H1 (cell line): Measurements from ENCODE around the gene C17orf100. TPM values are rescaled to one million over a fixed set of nuclear protein-coding genes. Genes with fewer than 3 reads are reported as not detected.

ENCODE experiments used
- CTCF ChIA-PET: fragments of 300-600 bp; sonication (Branson Sonifier 250); formaldehyde crosslinking; loops from one replicate; lab custom pipeline; 2021; ENCODE audit not compliant: partially characterized antibody; lab: Charles Lee
- POLR2A ChIA-PET: fragments of 300-600 bp; sonication (Branson Sonifier 250); formaldehyde crosslinking; loops from one replicate; lab custom pipeline; 2021; ENCODE audit warnings: inconsistent platforms; ENCODE audit not compliant: partially characterized antibody; lab: Charles Lee
- DNase-seq, 2 experiments: peaks; one replicate each; pipeline versions ENCODE4 v3.0.0 to v3.0.0-alpha.2; 2010 to 2022; ENCODE audit warnings: low spot score in 2 of 2, low read depth in 1 of 2, mixed read lengths in 1 of 2
- FAIRE-seq: peaks from 2 replicates; lab custom pipeline; 2011; peaks lifted over from hg19 to GRCh38; lab: Jason Lieb, UNC
- H2AFZ ChIP-seq: 2 replicates; pipeline ENCODE4 v1.8.1; 2012; ENCODE audit warnings: low read length, inconsistent platforms
- H2AK5ac ChIP-seq: 2 replicates; pipeline ENCODE4 v1.6.1; 2013; ENCODE audit warnings: low read depth, low read length
- H2BK120ac ChIP-seq: replicated peaks from 2 replicates; pipeline ENCODE3; 2013; ENCODE audit warnings: low read depth, low read length, inconsistent platforms
- H2BK12ac ChIP-seq: 2 replicates; pipeline ENCODE4 v1.6.1; 2013; ENCODE audit warnings: low read depth, low read length
- H2BK15ac ChIP-seq: 2 replicates; pipeline ENCODE4 v1.6.1; 2013; ENCODE audit warnings: low read length
- H2BK20ac ChIP-seq: 2 replicates; pipeline ENCODE4 v1.6.1; 2013; ENCODE audit warnings: low read length
- H2BK5ac ChIP-seq: 2 replicates; pipeline ENCODE4 v1.6.1; 2013; ENCODE audit warnings: low read depth, low read length
- H3K14ac ChIP-seq: 2 replicates; pipeline ENCODE4 v1.6.1; 2013; ENCODE audit warnings: inconsistent platforms; ENCODE audit not compliant: insufficient read length
- H3K18ac ChIP-seq: 2 replicates; pipeline ENCODE4 v1.6.1; 2013; ENCODE audit warnings: low read length; ENCODE audit errors: extremely low read depth
- H3K23ac ChIP-seq: 2 replicates; pipeline ENCODE4 v1.6.1; 2013; ENCODE audit warnings: inconsistent platforms; ENCODE audit not compliant: insufficient read length
- H3K23me2 ChIP-seq: 2 replicates; pipeline ENCODE4 v1.6.1; 2013; ENCODE audit warnings: low read depth, low read length
- H3K27ac ChIP-seq: 2 replicates; pipeline ENCODE4 v1.6.1; 2011; ENCODE audit warnings: low read depth, low read length, inconsistent platforms
- H3K27me3 ChIP-seq, 4 experiments: replicated peaks in 1 of 4; 1 replicate in 1 of 4; 2 replicates in 3 of 4; pipeline versions ENCODE4 v1.6.1 to v1.8.1; 2011 to 2013; ENCODE audit warnings: low read length in 3 of 4, mild to moderate bottlenecking in 3 of 4, inconsistent platforms in 2 of 4, mixed read lengths in 2 of 4, moderate library complexity in 1 of 4; ENCODE audit not compliant: control insufficient read depth in 3 of 4, insufficient read depth in 3 of 4; ENCODE audit errors: extremely low read depth in 1 of 4
- H3K36me3 ChIP-seq, 4 experiments: 2 replicates each; pipeline versions ENCODE4 v1.6.1 to v1.8.1; 2011 to 2013; ENCODE audit warnings: mild to moderate bottlenecking in 4 of 4, low read length in 3 of 4, moderate library complexity in 2 of 4, control low read depth in 1 of 4, inconsistent platforms in 1 of 4; ENCODE audit not compliant: insufficient read depth in 4 of 4, control insufficient read depth in 2 of 4
- H3K4ac ChIP-seq: replicated peaks from 2 replicates; pipeline ENCODE3; 2013; ENCODE audit warnings: low read length, low read depth, mixed read lengths, inconsistent platforms; ENCODE audit not compliant: insufficient read length
- H3K4me1 ChIP-seq, 4 experiments: replicated peaks in 1 of 4; 1 replicate in 1 of 4; 2 replicates in 3 of 4; pipeline versions ENCODE4 v1.6.1 to v1.8.1; 2011 to 2013; ENCODE audit warnings: low read length in 3 of 4, inconsistent platforms in 2 of 4, mixed read lengths in 1 of 4; ENCODE audit not compliant: insufficient read depth in 4 of 4, control insufficient read depth in 3 of 4
- H3K4me2 ChIP-seq, 2 experiments: 2 replicates each; pipeline versions ENCODE4 v1.6.1 to v1.8.1; 2011 to 2013; ENCODE audit warnings: low read depth in 2 of 2, low read length in 2 of 2, control low read depth in 1 of 2, inconsistent platforms in 1 of 2, mild to moderate bottlenecking in 1 of 2; ENCODE audit not compliant: insufficient read depth in 1 of 2
- H3K4me3 ChIP-seq, 4 experiments: fragments of 200-600, 300-600 bp in 1 of 4; sonication (generic), shearing (Covaris generic), sonication (Bioruptor Twin) in 1 of 4; 2 replicates each; pipeline versions ENCODE4 v1.5.1 to v1.8.1; 2011 to 2016; ENCODE audit warnings: low read length in 4 of 4, low read depth in 3 of 4, control low read depth in 2 of 4, inconsistent platforms in 2 of 4, mild to moderate bottlenecking in 2 of 4, mixed read lengths in 1 of 4, moderate library complexity in 1 of 4; ENCODE audit not compliant: insufficient read depth in 2 of 4; ENCODE audit errors: extremely low read depth in 1 of 4
- H3K56ac ChIP-seq: replicated peaks from 2 replicates; pipeline ENCODE3; 2013; ENCODE audit warnings: low read depth, mild to moderate bottlenecking, mixed read lengths, low read length, inconsistent platforms; ENCODE audit not compliant: insufficient read length
- H3K79me1 ChIP-seq: 2 replicates; pipeline ENCODE4 v1.6.1; 2013; ENCODE audit warnings: low read depth, low read length, control low read depth
- H3K79me2 ChIP-seq, 2 experiments: 2 replicates each; pipeline versions ENCODE4 v1.6.1 to v1.8.1; 2012 to 2013; ENCODE audit warnings: low read length in 2 of 2, mild to moderate bottlenecking in 2 of 2, inconsistent platforms in 1 of 2; ENCODE audit not compliant: insufficient read depth in 2 of 2, control insufficient read depth in 1 of 2
- H3K9ac ChIP-seq, 4 experiments: replicated peaks in 1 of 4; 1 replicate in 1 of 4; 2 replicates in 3 of 4; pipeline versions ENCODE4 v1.6.1 to v1.8.1; 2011 to 2013; ENCODE audit warnings: low read depth in 3 of 4, low read length in 3 of 4, control low read depth in 2 of 4, mild to moderate bottlenecking in 2 of 4, moderate library complexity in 2 of 4, inconsistent platforms in 1 of 4; ENCODE audit errors: extremely low read depth in 1 of 4
- H3K9me3 ChIP-seq, 2 experiments: 2 replicates each; pipeline versions ENCODE4 v1.6.1 to v1.8.1; 2012 to 2013; ENCODE audit warnings: mild to moderate bottlenecking in 2 of 2, moderate library complexity in 2 of 2, control low read depth in 1 of 2, inconsistent platforms in 1 of 2, low read depth in 1 of 2, low read length in 1 of 2, mixed read lengths in 1 of 2; ENCODE audit not compliant: insufficient read depth in 2 of 2
- H4K20me1 ChIP-seq, 2 experiments: replicated peaks in 1 of 2; 2 replicates each; pipeline versions ENCODE3 to v1.8.1; 2011 to 2013; ENCODE audit warnings: inconsistent platforms in 2 of 2, low read length in 2 of 2, mild to moderate bottlenecking in 1 of 2; ENCODE audit not compliant: insufficient read depth in 2 of 2, control insufficient read depth in 1 of 2
- H4K5ac ChIP-seq: 2 replicates; pipeline ENCODE4 v1.6.1; 2013; ENCODE audit warnings: low read length, low read depth, mixed read lengths, inconsistent platforms; ENCODE audit not compliant: insufficient read length
- H4K8ac ChIP-seq: 2 replicates; pipeline ENCODE4 v1.8.0; 2013; ENCODE audit warnings: mild to moderate bottlenecking, moderate library complexity, low read length, inconsistent platforms; ENCODE audit not compliant: insufficient read depth; ENCODE audit errors: extremely low read depth
- H4K91ac ChIP-seq: replicated peaks from 2 replicates; pipeline ENCODE3; 2013; ENCODE audit warnings: low read length, mixed read lengths, inconsistent platforms; ENCODE audit not compliant: insufficient read length
- BACH1 ChIP-seq: IDR thresholded peaks from 2 replicates; pipeline ENCODE4 v1.6.1; 2012; ENCODE audit warnings: low read length, improper control_type of control experiment
- SIX5 ChIP-seq: IDR thresholded peaks from 2 replicates; pipeline ENCODE4 v1.6.1; 2011; ENCODE audit warnings: mild to moderate bottlenecking, low read depth, low read length
- WGBS, 2 experiments: shearing (Covaris generic) in 1 of 2; methylation state at CpG; one replicate each; pipeline versions ENCODE4 v1.1.6 to v1.1.7; 2013 to 2015; ENCODE audit warnings: low lambda C conversion rate in 2 of 2, mixed read lengths in 2 of 2, inconsistent platforms in 1 of 2, low coverage in 1 of 2, missing lambda C conversion rate in 1 of 2; ENCODE audit not compliant: insufficient replicate concordance in 2 of 2, insufficient coverage in 1 of 2, insufficient read length in 1 of 2; ENCODE audit errors: extremely low coverage in 1 of 2, missing lambda C conversion rate in 1 of 2; 5-methylcytosine and 5-hydroxymethylcytosine counted together
- polyA plus RNA-seq, 7 experiments: library from polyadenylated mRNA; depleted of rRNA in 3 of 7; stranded (reverse) in 5 of 7; unstranded in 2 of 7; fragments of >200 nt in 5 of 7; fragments of 200-250 nt in 2 of 7; gene quantifications; 1 replicate in 5 of 7; 2 replicates in 1 of 7; 4 replicates in 1 of 7; pipeline versions ENCODE4 v1.2.1 to v1.2.3, GENCODE V29; 2011 to 2013; ENCODE audit warnings: missing spikeins in 2 of 7, mixed read lengths in 2 of 7
- total RNA-seq: library from RNA; stranded (reverse); fragmentation: NEBNext Ultra II Directional; extraction: Animal tissue kit (Norgen Biotek cat#: 25700); gene quantifications from 2 replicates; pipeline ENCODE4 v1.2.1, GENCODE V29; 2021
- TF ChIP-seq, protein P1 (sequence below): IDR thresholded peaks from 2 replicates; pipeline ENCODE4 v1.6.1; 2011; ENCODE audit warnings: low read depth, mild to moderate bottlenecking, low read length; ENCODE audit not compliant: insufficient read depth

C17orf100 gene
- total and polyA plus RNA-seq, 2 of the 8 experiments (the other 6 are each of a cell fraction or from before 2014, with no cell fraction given) = 2.1 to 2.8 TPM

DNA sequence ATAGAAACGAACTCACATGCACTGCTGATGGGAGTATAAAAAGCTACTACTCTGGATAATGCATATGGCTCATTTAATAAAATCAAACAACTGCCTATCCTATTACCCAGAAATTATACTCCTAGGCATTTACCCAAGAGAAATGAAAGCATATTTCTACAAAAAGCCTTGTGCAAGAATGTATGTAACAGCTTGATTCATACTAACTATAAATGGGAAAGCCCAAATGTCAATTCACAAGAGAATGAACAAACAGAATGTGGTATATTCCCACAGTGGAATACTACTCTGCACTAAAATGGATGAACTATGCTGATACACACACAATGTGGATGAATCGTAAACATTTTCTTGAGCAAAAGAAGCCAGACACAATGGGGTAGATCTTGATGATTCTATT lies 49.4 kb upstream of the C17orf100 start:
- ChIA-PET POLR2A (interaction anchor here (0.7 kb wide), 1 partner anchor 10 kb away, joined by 4 read pairs; no protein-coding TSS in a partner anchor), CTCF (interaction anchor here (0.9 to 1.4 kb wide), 2 partner anchors 129 to 400 kb away, joined by 3 to 4 read pairs; no protein-coding TSS in a partner anchor)
- H3K27me3 ChIP-seq = no peaks in the 10 kb centered on the region
- no peak overlapping the region for H4K5ac ChIP-seq
- H3K4ac ChIP-seq = no peak overlapping the region
- no peaks in the 10 kb centered on the region for H3K4me1 ChIP-seq
- H2AK5ac ChIP-seq = no peak overlapping the region
- H3K79me2 ChIP-seq = no peaks in the 10 kb centered on the region
- no peak overlapping the region for H4K8ac ChIP-seq
- H3K4me3 ChIP-seq = no peak overlapping the region
- no peaks in the 10 kb centered on the region for H3K79me1 ChIP-seq
- H3K9ac ChIP-seq = no peak overlapping the region
- peaks cover 6 to 34% (median 30%) of the 10 kb centered on the region in 4 experiments; a peak in 7 of 8 replicates for H3K36me3 ChIP-seq
- no peak overlapping the region for H2BK12ac ChIP-seq
- H2BK120ac ChIP-seq = no peak overlapping the region
- no peak overlapping the region for H4K91ac ChIP-seq
- H4K20me1 ChIP-seq = no peaks in the 10 kb centered on the region
- no peak overlapping the region for H2AFZ ChIP-seq
- no peak overlapping the region for H3K4me2 ChIP-seq
- H2BK15ac ChIP-seq = no peak overlapping the region
- H3K18ac ChIP-seq = no peak overlapping the region
- H3K56ac ChIP-seq = no peak overlapping the region
- FAIRE-seq (no peak), DNase-seq (no peak)
- no peaks in the 10 kb centered on the region for H3K9me3 ChIP-seq
- WGBS, 2 experiments = 92% methylated on average over 2 of the region's 2 CpGs; no CpG with 5 or more reads in 1 of the 2 experiments
- H2BK20ac ChIP-seq = no peak overlapping the region
- TF ChIP-seq SIX5 = no peak
- no peak for TF ChIP-seq BACH1
- TF ChIP-seq, protein P1, sequence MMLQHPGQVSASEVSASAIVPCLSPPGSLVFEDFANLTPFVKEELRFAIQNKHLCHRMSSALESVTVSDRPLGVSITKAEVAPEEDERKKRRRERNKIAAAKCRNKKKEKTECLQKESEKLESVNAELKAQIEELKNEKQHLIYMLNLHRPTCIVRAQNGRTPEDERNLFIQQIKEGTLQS = no peak
- no peaks in the 10 kb centered on the region; the same call in 1 of the 2 replicates for H3K23me2 ChIP-seq
- H2BK5ac ChIP-seq = no peak overlapping the region
- no peak overlapping the region for H3K14ac ChIP-seq
- H3K23ac ChIP-seq = no peak overlapping the region
- no peak overlapping the region for H3K27ac ChIP-seq
